HG02623 (cell line): Measurements from ENCODE around the gene RRN3.
"Not testable (repeated sequence)": the region's sequence is repeated elsewhere in the genome, so short reads cannot be mapped to it uniquely, and the experiment has no call there.

Source experiments
- ATAC-seq: cut with Tn5 transposase; IDR thresholded peaks from one replicate; pipeline ENCODE4 v1.9.1; 2021; ENCODE audit warnings: moderate library complexity; ENCODE audit not compliant: unreplicated experiment

RRN3 gene

GRCh38 chr16:15093955-15094827 lies at the start of gene RRN3:
Gene RRN3, minus strand, starts transcription at chr16:15094272. Its CDS starts 39 bp downstream, at chr16:15094233.
- ATAC-seq: peak; percentile 98

- not testable (repeated sequence) for ATAC-seq
Measured at GRCh38 chr16:15143601-15144091, 49.6 kb upstream of the RRN3 start.

GRCh38 chr16:15142891-15143600 lies 49.0 kb upstream of the RRN3 start:
- ATAC-seq: not testable (repeated sequence)

- not testable (repeated sequence) for ATAC-seq
Measured at GRCh38 chr16:15142107-15142890, 48.2 kb upstream of the RRN3 start.

- ATAC-seq: no peak
Measured at GRCh38 chr16:15141586-15141985, 47.5 kb upstream of the RRN3 start.

GRCh38 chr16:15140444-15141365 lies 46.6 kb upstream of the RRN3 start:
- ATAC-seq: not testable (repeated sequence)

GRCh38 chr16:15137514-15137913 lies 43.4 kb upstream of the RRN3 start:
- not testable (repeated sequence) for ATAC-seq

GRCh38 chr16:15135483-15136360 lies 41.6 kb upstream of the RRN3 start:
- not testable (repeated sequence) for ATAC-seq

GRCh38 chr16:15134752-15135482 lies 40.8 kb upstream of the RRN3 start:
- not testable (repeated sequence) for ATAC-seq

GRCh38 chr16:15133554-15133953 lies 39.5 kb upstream of the RRN3 start:
- ATAC-seq: not testable (repeated sequence)

GRCh38 chr16:15132719-15133428 lies 38.8 kb upstream of the RRN3 start:
- not testable (repeated sequence) for ATAC-seq

GRCh38 chr16:15130943-15131700 lies 37.0 kb upstream of the RRN3 start:
- not testable (repeated sequence) for ATAC-seq

- not testable (repeated sequence) for ATAC-seq
Measured at GRCh38 chr16:15130256-15130932, 36.3 kb upstream of the RRN3 start.

- not testable (repeated sequence) for ATAC-seq
Measured at GRCh38 chr16:15127641-15128425, 33.8 kb upstream of the RRN3 start.

GRCh38 chr16:15100372-15100987 lies 6.4 kb upstream of the RRN3 start:
- not testable (repeated sequence) for ATAC-seq
